GM21526 (cell line): ENCODE results near the gene RAVER1.

Source experiments
- ATAC-seq: cut with Tn5 transposase; IDR thresholded peaks from one replicate; pipeline ENCODE4 v1.9.1; 2021; ENCODE audit warnings: moderate library complexity; ENCODE audit not compliant: unreplicated experiment, low FRiP score

The RAVER1 gene

GRCh38 chr19:10318807-10319682, 14.3 kb downstream of the RAVER1 start:
- no peak for ATAC-seq

GRCh38 chr19:10317857-10318462, 15.4 kb downstream of the RAVER1 start:
- ATAC-seq = no peak

GRCh38 chr19:10317045-10317856, 16.1 kb downstream of the RAVER1 start:
- ATAC-seq = no peak

- no peak for ATAC-seq
Measured at GRCh38 chr19:10316229-10317044, 16.9 kb downstream of the RAVER1 start.

- no peak for ATAC-seq
Measured at GRCh38 chr19:10315335-10316214, 17.8 kb downstream of the RAVER1 start, which contains the start of gene FDX2. FDX2 (minus strand) TSS chr19:10316015; CDS start chr19:10315996, 19 bp downstream.

GRCh38 chr19:10309423-10309822, 23.9 kb downstream of the RAVER1 start, which contains the start of gene ZGLP1:
ZGLP1 (minus strand) TSS chr19:10309815.
- ATAC-seq = no peak

- ATAC-seq = no peak
Measured at GRCh38 chr19:10306327-10306726, 27.0 kb downstream of the RAVER1 start.

GRCh38 chr19:10305139-10305806, 28.1 kb downstream of the RAVER1 start:
- ATAC-seq = no peak

GRCh38 chr19:10299545-10300458, 33.5 kb downstream of the RAVER1 start:
- ATAC-seq = no peak

- no peak for ATAC-seq
Measured at GRCh38 chr19:10295847-10296591, 37.3 kb downstream of the RAVER1 start.

- ATAC-seq = no peak
Measured at GRCh38 chr19:10295305-10295846, 38.0 kb downstream of the RAVER1 start.

- no peak for ATAC-seq
Measured at GRCh38 chr19:10294368-10294697, 39.0 kb downstream of the RAVER1 start.

GRCh38 chr19:10293637-10294367, 39.5 kb downstream of the RAVER1 start:
- ATAC-seq = no peak

GRCh38 chr19:10292789-10293636, 40.3 kb downstream of the RAVER1 start:
- no peak for ATAC-seq

GRCh38 chr19:10292206-10292788, 41.0 kb downstream of the RAVER1 start:
- peak; percentile 38 for ATAC-seq
